Esophagus muscularis mucosa (tissue), 4 donors: Measurements from ENCODE around the gene PEA15. TPM values are rescaled to one million over a fixed set of nuclear protein-coding genes. Genes with fewer than 3 reads are reported as not detected.
A peak's percentile ranks its signal among the peaks of the same experiment; 100 is the strongest.

Experiments
- DNase-seq: peaks from one replicate; pipeline ENCODE4 v3.0.0-alpha.2; 2017; ENCODE audit errors: extremely low spot score
- H3K27ac ChIP-seq, 4 donors: fragments of 200-600 bp; sonication (generic); replicated peaks in 1 of 4; 1 replicate in 3 of 4; 2 replicates in 1 of 4; pipeline ENCODE4 v1.5.1; 2016 to 2019; ENCODE audit warnings: mild to moderate bottlenecking in 1 of 4
- H3K27me3 ChIP-seq, 4 donors: fragments of 200-600 bp; sonication (generic); one replicate each; pipeline versions ENCODE4 v1.5.1 to v1.6.0; 2016 to 2019
- H3K36me3 ChIP-seq, 4 donors: fragments of 200-600 bp; sonication (generic); one replicate each; pipeline ENCODE4 v1.5.1; 2016 to 2019
- H3K4me1 ChIP-seq, 4 donors: fragments of 200-600 bp; sonication (generic); one replicate each; pipeline ENCODE4 v1.5.1; 2016 to 2019
- H3K4me3 ChIP-seq, 4 donors: fragments of 200-600 bp; sonication (generic); 1 replicate in 2 of 4; 2 replicates in 2 of 4; pipeline ENCODE4 v1.5.1; 2016 to 2019; ENCODE audit warnings: mild to moderate bottlenecking in 4 of 4, moderate library complexity in 1 of 4
- H3K9me3 ChIP-seq, 4 donors: fragments of 200-600 bp; sonication (generic); 1 replicate in 3 of 4; 2 replicates in 1 of 4; pipeline ENCODE4 v1.5.1; 2016 to 2019
- CTCF ChIP-seq, 3 experiments: fragments of 200-600 bp in 2 of 3; fragments of 450-650 bp in 1 of 3; sonication (generic) in 2 of 3; IDR thresholded peaks; one replicate each; pipeline ENCODE4 v1.5.1; 2017 to 2019; ENCODE audit warnings: antibody characterized with exemption in 3 of 3, mild to moderate bottlenecking in 2 of 3, moderate library complexity in 1 of 3
- EP300 ChIP-seq: sonication (generic); formaldehyde crosslinking; IDR thresholded peaks from one replicate; pipeline ENCODE4 v1.6.1; 2017; ENCODE audit warnings: antibody characterized with exemption
- POLR2A ChIP-seq: fragments of 450-650 bp; IDR thresholded peaks from one replicate; pipeline ENCODE4 v1.6.1; 2017; ENCODE audit warnings: antibody characterized with exemption, moderate library complexity, mild to moderate bottlenecking, low read depth
- POLR2AphosphoS5 ChIP-seq, 2 donors: sonication (generic); formaldehyde crosslinking; IDR thresholded peaks; one replicate each; pipeline ENCODE4 v1.6.1; 2017; ENCODE audit warnings: antibody characterized with exemption in 2 of 2
- WGBS: methylation state at CpG from one replicate; pipeline ENCODE4 v1.1.5; 2018; 5-methylcytosine and 5-hydroxymethylcytosine counted together
- intact Hi-C: fragments of 100-400 bp; cut with DNase I; formaldehyde crosslinking; loops from one replicate; pipeline ENCODE4 v1.15.1; 2023
- total RNA-seq, 4 donors: library from RNA; depleted of rRNA; stranded (reverse); fragments of >200 nt; gene quantifications; one replicate each; pipeline versions ENCODE4 v1.1.0 to v1.2.1, GENCODE V29; 2016

The PEA15 gene
- total RNA-seq, 4 donors from 2014 or later = 161 to 286 (median 239) TPM

GRCh38 chr1:160186729-160187128 lies 18.5 kb upstream of the PEA15 start:
- WGBS = 89% methylated on average over 2 of the region's 2 CpGs
- no peak for DNase-seq

GRCh38 chr1:160187407-160187806 lies 17.8 kb upstream of the PEA15 start:
- Histone ChIP-seq H3K27ac (no peak overlapping the region), H3K4me1 (peaks cover 15 to 35% (median 30%) of the 10 kb centered on the region in 4 donors), H3K36me3 (no peaks in the 10 kb centered on the region), H3K27me3 (no peaks in the 10 kb centered on the region), H3K9me3 (no peaks in the 10 kb centered on the region), H3K4me3 (no peak overlapping the region)
- DNase-seq = no peak
- TF ChIP-seq POLR2AphosphoS5 (IDR thresholded peaks at IDR 0.05) = no peak
- TF ChIP-seq POLR2A = no peak
- no peak for TF ChIP-seq CTCF (IDR thresholded peaks at IDR 0.05)
- no peak for TF ChIP-seq EP300
- intact Hi-C loops = no loop called here
- WGBS = 88% methylated on average over 7 of the region's 7 CpGs

More at GRCh38 chr1:160186729-160187128, 18.5 kb upstream of the PEA15 start:
- Histone ChIP-seq H3K27me3 (no peaks in the 10 kb centered on the region), H3K27ac (no peak overlapping the region), H3K4me3 (no peak overlapping the region), H3K9me3 (no peaks in the 10 kb centered on the region), H3K36me3 (no peaks in the 10 kb centered on the region), H3K4me1 (peaks cover 13 to 28% (median 26%) of the 10 kb centered on the region in 4 donors)
- intact Hi-C loops = no loop called here
- TF ChIP-seq POLR2AphosphoS5 (IDR thresholded peaks at IDR 0.05) (no peak), EP300 (no peak), POLR2A (no peak), CTCF (IDR thresholded peaks at IDR 0.05) (no peak)

- intact Hi-C loops = no loop called here
- no peak for TF ChIP-seq POLR2A
- no peak for TF ChIP-seq POLR2AphosphoS5 (IDR thresholded peaks at IDR 0.05)
- TF ChIP-seq EP300 = no peak
- no peak for TF ChIP-seq CTCF (IDR thresholded peaks at IDR 0.05)
- Histone ChIP-seq H3K36me3 (no peaks in the 10 kb centered on the region), H3K4me3 (no peak overlapping the region), H3K4me1 (peaks cover 23 to 44% (median 39%) of the 10 kb centered on the region in 4 donors), H3K27ac (no peak overlapping the region), H3K27me3 (no peaks in the 10 kb centered on the region), H3K9me3 (no peaks in the 10 kb centered on the region)
- no peak for DNase-seq
- 88% methylated on average over 7 of the region's 7 CpGs for WGBS
Measured at GRCh38 chr1:160188341-160188740, 16.8 kb upstream of the PEA15 start.

GRCh38 chr1:160189649-160190625 lies 15.2 kb upstream of the PEA15 start, which contains the start of gene CASQ1:
TSS of gene CASQ1 (plus strand) at chr1:160190575. CDS start at chr1:160190752, 177 bp downstream.
- H3K4me1 ChIP-seq = peaks cover 27 to 48% (median 43%) of the 10 kb centered on the region in 4 donors
- H3K27ac ChIP-seq = peak within 1 kb of the TSS in 3 of 4 donors; percentile 13 to 68 (median 46)
- TF ChIP-seq CTCF (IDR thresholded peaks at IDR 0.05) (no peak), POLR2A (no peak), POLR2AphosphoS5 (IDR thresholded peaks at IDR 0.05) (no peak), EP300 (no peak)
- no peaks in the 10 kb centered on the region for H3K9me3 ChIP-seq
- intact Hi-C loops = no loop called here
- H3K36me3 ChIP-seq = no peaks in the 10 kb centered on the region
- 45% methylated on average over 15 of the region's 15 CpGs for WGBS
- H3K4me3 ChIP-seq = no peak within 1 kb of the TSS
- no peak for DNase-seq
- no peaks in the 10 kb centered on the region for H3K27me3 ChIP-seq
